HepG2 (cell line): Measurements from ENCODE around the gene MTA2. TPM values are rescaled to one million over a fixed set of nuclear protein-coding genes. Genes with fewer than 3 reads are reported as not detected.

Experiments
- AGO2 ChIP-seq: fragments of 200-400 bp; formaldehyde crosslinking; optimal IDR thresholded peaks from 2 replicates; pipeline ENCODE3; 2017; ENCODE audit warnings: mild to moderate bottlenecking, low read depth, low read length, moderate library complexity
- ATRX ChIP-seq: sonication (generic); formaldehyde crosslinking; IDR thresholded peaks from 2 replicates; pipeline ENCODE4 v1.4.0; 2020; ENCODE audit warnings: missing genetic modification reagents, borderline replicate concordance
- BRCA1 ChIP-seq: sonication (generic); formaldehyde crosslinking; IDR thresholded peaks from 2 replicates; pipeline ENCODE4 v1.4.0; 2020; ENCODE audit warnings: missing genetic modification reagents
- DNMT1 ChIP-seq: sonication (generic); formaldehyde crosslinking; IDR thresholded peaks from 2 replicates; pipeline ENCODE4 v1.5.1; 2020; ENCODE audit warnings: mild to moderate bottlenecking, missing genetic modification reagents
- FOSL1 ChIP-seq: sonication (generic); formaldehyde crosslinking; IDR thresholded peaks from 2 replicates; pipeline ENCODE4 v1.9.0; 2021; ENCODE audit warnings: missing genetic modification reagents, borderline replicate concordance
- FOSL2 ChIP-seq: sonication (generic); formaldehyde crosslinking; IDR thresholded peaks from 2 replicates; pipeline ENCODE4 v1.4.0; 2020; ENCODE audit warnings: missing genetic modification reagents
- FOXA3 ChIP-seq: IDR thresholded peaks from 2 replicates; pipeline ENCODE4 v1.6.1; 2016; ENCODE audit warnings: missing genetic modification reagents, missing compliant biosample characterization
- IRF1 ChIP-seq: sonication (generic); formaldehyde crosslinking; IDR thresholded peaks from 2 replicates; pipeline ENCODE4 v1.4.0; 2020; ENCODE audit warnings: low read depth, mild to moderate bottlenecking, missing genetic modification reagents
- NCOR1 ChIP-seq: fragments of 200-600 bp; sonication (generic); IDR thresholded peaks from 2 replicates; pipeline ENCODE4 v1.7.0; 2017; ENCODE audit warnings: antibody characterized with exemption, low read length, borderline replicate concordance
- RXRB ChIP-seq: IDR thresholded peaks from 2 replicates; pipeline ENCODE4 v1.6.1; 2016; ENCODE audit warnings: borderline replicate concordance, missing genetic modification reagents, missing compliant biosample characterization
- SMAD1 ChIP-seq: sonication (generic); formaldehyde crosslinking; IDR thresholded peaks from 2 replicates; pipeline ENCODE4 v1.4.0; 2020; ENCODE audit warnings: missing genetic modification reagents, low read depth, mild to moderate bottlenecking, borderline replicate concordance
- TARDBP ChIP-seq: sonication (generic); formaldehyde crosslinking; IDR thresholded peaks from 2 replicates; pipeline ENCODE4 v1.8.0; 2022; ENCODE audit warnings: mild to moderate bottlenecking, missing genetic modification reagents
- TP53 ChIP-seq: sonication (generic); formaldehyde crosslinking; conservative IDR thresholded peaks from 2 replicates; pipeline ENCODE4 v1.4.0; 2020; ENCODE audit warnings: missing genetic modification reagents
- XRCC5 ChIP-seq: fragments of 200-400 bp; formaldehyde crosslinking; optimal IDR thresholded peaks from 2 replicates; pipeline ENCODE3; 2017; ENCODE audit warnings: mild to moderate bottlenecking, low read length
- ZBTB33 ChIP-seq: sonication (generic); formaldehyde crosslinking; IDR thresholded peaks from 2 replicates; pipeline ENCODE4 v1.4.0; 2020; ENCODE audit warnings: missing genetic modification reagents
- ZBTB39 ChIP-seq: sonication (generic); formaldehyde crosslinking; IDR thresholded peaks from 2 replicates; pipeline ENCODE4 v1.5.0; 2020; ENCODE audit warnings: missing genetic modification reagents
- ZC3H13 ChIP-seq: sonication (generic); formaldehyde crosslinking; IDR thresholded peaks from 2 replicates; pipeline ENCODE4 v1.8.1; 2023; ENCODE audit warnings: mild to moderate bottlenecking, missing genetic modification reagents, moderate library complexity
- ZNF362 ChIP-seq: sonication (generic); formaldehyde crosslinking; IDR thresholded peaks from 2 replicates; pipeline ENCODE4 v1.4.0; 2020; ENCODE audit warnings: missing genetic modification reagents, mild to moderate bottlenecking, borderline replicate concordance
- ZNF430 ChIP-seq: sonication (generic); formaldehyde crosslinking; IDR thresholded peaks from 2 replicates; pipeline ENCODE4 v1.9.0; 2021; ENCODE audit warnings: mild to moderate bottlenecking, missing genetic modification reagents
- ZNF543 ChIP-seq: sonication (generic); formaldehyde crosslinking; IDR thresholded peaks from 2 replicates; pipeline ENCODE4 v1.4.0; 2020; ENCODE audit warnings: mild to moderate bottlenecking, missing genetic modification reagents
- ZNF546 ChIP-seq: sonication (generic); formaldehyde crosslinking; conservative IDR thresholded peaks from 2 replicates; pipeline ENCODE4 v1.8.1; 2023; ENCODE audit warnings: mild to moderate bottlenecking, missing genetic modification reagents
- ZNF784 ChIP-seq: sonication (generic); formaldehyde crosslinking; IDR thresholded peaks from 2 replicates; pipeline ENCODE4 v1.5.1; 2020; ENCODE audit warnings: missing genetic modification reagents, mild to moderate bottlenecking, borderline replicate concordance
- ZZZ3 ChIP-seq: sonication (generic); formaldehyde crosslinking; IDR thresholded peaks from 2 replicates; pipeline ENCODE4 v1.4.0; 2020; ENCODE audit warnings: missing genetic modification reagents, mild to moderate bottlenecking, borderline replicate concordance
- polyA plus RNA-seq, 8 experiments: library from polyadenylated mRNA; depleted of rRNA in 3 of 8; stranded (reverse) in 7 of 8; unstranded in 1 of 8; fragments of >200 nt; fragmentation: Illumina TruSeq in 4 of 8; extraction: Trizol in 4 of 8; gene quantifications; 2 replicates each; pipeline versions ENCODE4 v1.2.1 to v1.2.3, GENCODE V29; 2011 to 2016; ENCODE audit warnings: low read depth in 4 of 8, missing spikeins in 1 of 8, mixed read lengths in 1 of 8; ENCODE audit not compliant: insufficient read depth in 1 of 8
- total RNA-seq, 5 experiments: library from RNA; depleted of rRNA; stranded (reverse); fragments of >200 nt; fragmentation: Illumina TruSeq; extraction: Trizol; gene quantifications; 2 replicates each; pipeline ENCODE4 v1.2.3, GENCODE V29; 2016; ENCODE audit warnings: low read depth in 1 of 5

MTA2 gene
- total and polyA plus RNA-seq, 2 of the 13 experiments (the other 11 are each of a cell fraction or from before 2014, with no cell fraction given), result 14.0 to 70.0 TPM

- TF ChIP-seq IRF1 (CRISPR knock-in tag) (no peak), TP53 (CRISPR knock-in tag) (no peak), ZNF543 (CRISPR knock-in tag) (0 out of 2 replicates have a peak, but pooled peaks have one; percentile 34), ZBTB33 (CRISPR knock-in tag) (no peak), FOXA3 (CRISPR knock-in tag) (no peak; the same call in 1 of the 2 replicates), FOSL2 (CRISPR knock-in tag) (peak; percentile 17; the same call in 1 of the 2 replicates), AGO2 (no peak), XRCC5 (peak; percentile 48), SMAD1 (CRISPR knock-in tag) (peak; percentile 70; the same call in 1 of the 2 replicates), ZZZ3 (CRISPR knock-in tag) (peak; percentile 81; the same call in 1 of the 2 replicates), ZNF784 (CRISPR knock-in tag) (no peak), ZBTB39 (CRISPR knock-in tag) (no peak), DNMT1 (CRISPR knock-in tag) (no peak), TARDBP (CRISPR knock-in tag) (peak; percentile 50), FOSL1 (CRISPR knock-in tag) (0 out of 2 replicates have a peak, but pooled peaks have one; percentile 37), ZC3H13 (no peak), ZNF362 (peak; percentile 24; the same call in 1 of the 2 replicates), ZNF430 (CRISPR knock-in tag) (peak; percentile 92), NCOR1 (peak; percentile 44; the same call in 1 of the 2 replicates), ATRX (CRISPR knock-in tag) (no peak), BRCA1 (0 out of 2 replicates have a peak, but pooled peaks have one; percentile 25), ZNF546 (CRISPR knock-in tag) (peak; percentile 58; the same call in 1 of the 2 replicates), RXRB (CRISPR knock-in tag) (peak; percentile 36; the same call in 1 of the 2 replicates)
Measured at GRCh38 chr11:62573592-62574362, 27.9 kb downstream of the MTA2 start, which contains the start of gene EEF1G (continued).
